ENCODE results near the gene ROCK2. TPM values are rescaled to one million over a fixed set of nuclear protein-coding genes. Genes with fewer than 3 reads are reported as not detected.

The ROCK2 gene
- total and polyA plus RNA-seq, 2 of the 13 experiments (the other 11 are each of a cell fraction or from before 2014, with no cell fraction given), result 38.1 to 119 TPM

DNA sequence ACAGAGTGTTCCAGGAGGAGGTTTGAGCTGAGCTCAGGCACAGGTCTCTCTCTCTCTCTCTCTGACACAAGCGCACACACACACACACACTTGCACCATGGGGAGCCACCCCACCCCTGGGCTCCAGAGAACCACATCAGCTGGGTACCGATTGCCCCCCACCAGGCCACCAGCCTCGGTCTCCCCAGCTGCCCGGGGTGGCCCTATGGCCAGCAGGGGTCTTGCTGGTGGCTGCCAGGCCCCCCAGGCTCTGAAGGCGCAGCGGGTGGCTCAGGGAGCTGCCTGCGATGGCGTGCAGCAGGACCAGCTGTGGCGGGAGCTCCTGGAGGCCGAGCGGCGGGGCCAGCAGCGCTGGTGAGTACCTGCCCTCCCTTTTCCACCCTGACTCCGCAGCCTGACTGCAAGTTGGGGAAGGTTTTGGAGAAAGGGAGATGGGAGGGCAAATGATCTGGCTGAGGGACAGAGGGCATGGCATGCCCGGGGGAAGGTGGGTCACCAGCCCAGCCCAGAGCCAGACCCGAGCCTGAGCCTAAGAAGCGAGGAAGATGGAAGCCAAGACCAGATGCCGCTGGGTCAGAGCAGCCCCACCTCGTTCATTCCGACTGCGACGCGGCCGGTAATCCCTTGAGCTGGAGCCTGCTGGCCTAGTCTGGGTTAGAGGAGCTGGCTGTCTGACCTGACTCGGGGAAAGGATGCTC lies 211.0 kb downstream of the ROCK2 start (continued):
- TF ChIP-seq CSRNP1 (CRISPR knock-in tag; IDR thresholded peaks at IDR 0.05) (no peak), ZNF235 (CRISPR knock-in tag; IDR thresholded peaks at IDR 0.05; ENCODE audit: borderline replicate concordance) (no peak), TARDBP (CRISPR knock-in tag; IDR thresholded peaks at IDR 0.05) (no peak), ZNF816 (CRISPR knock-in tag; IDR thresholded peaks at IDR 0.05; ENCODE audit: borderline replicate concordance) (no peak), HINFP (CRISPR knock-in tag; IDR thresholded peaks at IDR 0.05; ENCODE audit: low read depth) (no peak), THAP11 (CRISPR knock-in tag; IDR thresholded peaks at IDR 0.05) (no peak), IRX3 (CRISPR knock-in tag; IDR thresholded peaks at IDR 0.05; ENCODE audit: borderline replicate concordance, low read depth) (no peak), CEBPZ (IDR thresholded peaks at IDR 0.05; ENCODE audit: low read length) (no peak), ZBTB39 (CRISPR knock-in tag; IDR thresholded peaks at IDR 0.05) (no peak), KDM3A (CRISPR knock-in tag; IDR thresholded peaks at IDR 0.05; ENCODE audit: low read depth) (peak; percentile 32; the same call in 1 of the 2 replicates), RBM39 (IDR thresholded peaks at IDR 0.05; ENCODE audit: low read depth, low read length, poor library complexity, severe bottlenecking) (peak; percentile 2), EED (CRISPR knock-in tag; IDR thresholded peaks at IDR 0.05) (peak; percentile 18; the same call in 1 of the 2 replicates), ARID5B (CRISPR knock-in tag; IDR thresholded peaks at IDR 0.05) (peak; percentile 7; the same call in 1 of the 2 replicates)

Measured in HepG2 (cell line).